Gastrocnemius medialis (tissue), 4 donors: Measurements from ENCODE around the gene ZG16B.

Source experiments
- POLR2A ChIP-seq, 2 donors: fragments of 450-650 bp; IDR thresholded peaks; one replicate each; pipeline ENCODE4 v1.6.1; 2017; ENCODE audit warnings: antibody characterized with exemption in 2 of 2, mild to moderate bottlenecking in 2 of 2, moderate library complexity in 2 of 2
- TF ChIP-seq, protein P1 (sequence below), 5 experiments: fragments of 450-650 bp in 3 of 5; fragments of 200-600 bp in 2 of 5; sonication (generic) in 2 of 5; IDR thresholded peaks in 4 of 5; conservative IDR thresholded peaks in 1 of 5; 1 replicate in 4 of 5; 2 replicates in 1 of 5; pipeline ENCODE4 v1.5.1; 2016 to 2019; ENCODE audit warnings: antibody characterized with exemption in 5 of 5, mild to moderate bottlenecking in 3 of 5, moderate library complexity in 3 of 5

- TF ChIP-seq, protein P1, sequence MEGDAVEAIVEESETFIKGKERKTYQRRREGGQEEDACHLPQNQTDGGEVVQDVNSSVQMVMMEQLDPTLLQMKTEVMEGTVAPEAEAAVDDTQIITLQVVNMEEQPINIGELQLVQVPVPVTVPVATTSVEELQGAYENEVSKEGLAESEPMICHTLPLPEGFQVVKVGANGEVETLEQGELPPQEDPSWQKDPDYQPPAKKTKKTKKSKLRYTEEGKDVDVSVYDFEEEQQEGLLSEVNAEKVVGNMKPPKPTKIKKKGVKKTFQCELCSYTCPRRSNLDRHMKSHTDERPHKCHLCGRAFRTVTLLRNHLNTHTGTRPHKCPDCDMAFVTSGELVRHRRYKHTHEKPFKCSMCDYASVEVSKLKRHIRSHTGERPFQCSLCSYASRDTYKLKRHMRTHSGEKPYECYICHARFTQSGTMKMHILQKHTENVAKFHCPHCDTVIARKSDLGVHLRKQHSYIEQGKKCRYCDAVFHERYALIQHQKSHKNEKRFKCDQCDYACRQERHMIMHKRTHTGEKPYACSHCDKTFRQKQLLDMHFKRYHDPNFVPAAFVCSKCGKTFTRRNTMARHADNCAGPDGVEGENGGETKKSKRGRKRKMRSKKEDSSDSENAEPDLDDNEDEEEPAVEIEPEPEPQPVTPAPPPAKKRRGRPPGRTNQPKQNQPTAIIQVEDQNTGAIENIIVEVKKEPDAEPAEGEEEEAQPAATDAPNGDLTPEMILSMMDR (IDR thresholded peaks at IDR 0.05 in 4 of 5, conservative IDR thresholded peaks at IDR 0.05 in 1 of 5): no peak
- no peak for TF ChIP-seq POLR2A (IDR thresholded peaks at IDR 0.05)
These were observed 16.3 kb upstream of the ZG16B start for GRCh38 chr16:2813771-2814221.
